ENCODE data around the gene DXO. TPM values are rescaled to one million over a fixed set of nuclear protein-coding genes. Genes with fewer than 3 reads are reported as not detected.
A peak's percentile ranks its signal among the peaks of the same experiment; 100 is the strongest.

DXO gene
- total and polyA plus RNA-seq, 2 donors = 11.8 to 27.3 TPM

GRCh38 chr6:31952140-31952805 lies 19.7 kb downstream of the DXO start:
- peaks cover 49 to 61% of the 10 kb centered on the region in 2 donors for H3K36me3 ChIP-seq (ENCODE audit: control insufficient read depth in 2 of 2, insufficient read depth in 2 of 2, low read length in 1 of 2)
- no peak overlapping the region for H3K27ac ChIP-seq (ENCODE audit: low read depth in 1 of 2, low read length in 1 of 2)
- no peaks in the 10 kb centered on the region for H3K4me1 ChIP-seq (ENCODE audit: control insufficient read depth in 2 of 2, insufficient read depth in 2 of 2, low read length in 2 of 2)
- no peaks in the 10 kb centered on the region for H3K27me3 ChIP-seq (ENCODE audit: control insufficient read depth in 2 of 2, insufficient read depth in 1 of 2, low read length in 1 of 2)
- WGBS = 91% methylated on average over 5 of the region's 5 CpGs
- H3K9me3 ChIP-seq (ENCODE audit: control insufficient read depth in 2 of 2, insufficient read depth in 1 of 2, low read length in 1 of 2) = peaks cover 0 to 4% of the 10 kb centered on the region in 2 donors
- DNase-seq (ENCODE audit: low read depth in 6 of 9, low spot score in 9 of 9) = peak in 1 of 9 donors; percentile 25
- H3K4me3 ChIP-seq (ENCODE audit: low read length in 2 of 2) = no peak overlapping the region

- H3K9me3 ChIP-seq (ENCODE audit: control insufficient read depth in 2 of 2, insufficient read depth in 1 of 2, low read length in 1 of 2) = peaks cover 0 to 4% of the 10 kb centered on the region in 2 donors
- H3K4me3 ChIP-seq (ENCODE audit: low read length in 2 of 2) = no peak overlapping the region
Measured at GRCh38 chr6:31949926-31950548, 21.9 kb downstream of the DXO start.

GRCh38 chr6:31948753-31949413 lies 23.1 kb downstream of the DXO start:
- H3K9me3 ChIP-seq (ENCODE audit: control insufficient read depth in 2 of 2, insufficient read depth in 1 of 2, low read length in 1 of 2) = no peaks in the 10 kb centered on the region
- peaks cover 0 to 18% of the 10 kb centered on the region in 2 donors for H3K4me1 ChIP-seq (ENCODE audit: control insufficient read depth in 2 of 2, insufficient read depth in 2 of 2, low read length in 2 of 2)
- no peak overlapping the region for H3K27ac ChIP-seq (ENCODE audit: low read depth in 1 of 2, low read length in 1 of 2)
- H3K27me3 ChIP-seq (ENCODE audit: control insufficient read depth in 2 of 2, insufficient read depth in 1 of 2, low read length in 1 of 2) = peaks cover 0 to 24% of the 10 kb centered on the region in 2 donors
- H3K4me3 ChIP-seq (ENCODE audit: low read length in 2 of 2) = no peak overlapping the region
- WGBS = 95% methylated on average over 6 of the region's 6 CpGs
- no peak for DNase-seq (ENCODE audit: low read depth in 6 of 9, low spot score in 9 of 9)
- peaks cover 25 to 31% of the 10 kb centered on the region in 2 donors for H3K36me3 ChIP-seq (ENCODE audit: control insufficient read depth in 2 of 2, insufficient read depth in 2 of 2, low read length in 1 of 2)

More at GRCh38 chr6:31949926-31950548, 21.9 kb downstream of the DXO start:
- Histone ChIP-seq H3K4me1 (ENCODE audit: control insufficient read depth in 2 of 2, insufficient read depth in 2 of 2, low read length in 2 of 2) (peaks cover 0 to 13% of the 10 kb centered on the region in 2 donors), H3K36me3 (ENCODE audit: control insufficient read depth in 2 of 2, insufficient read depth in 2 of 2, low read length in 1 of 2) (peaks cover 37 to 43% of the 10 kb centered on the region in 2 donors), H3K27me3 (ENCODE audit: control insufficient read depth in 2 of 2, insufficient read depth in 1 of 2, low read length in 1 of 2) (peaks cover 0 to 19% of the 10 kb centered on the region in 2 donors), H3K27ac (ENCODE audit: low read depth in 1 of 2, low read length in 1 of 2) (no peak overlapping the region)
- DNase-seq (ENCODE audit: low read depth in 6 of 9, low spot score in 9 of 9) = no peak
- WGBS = 94% methylated on average over 7 of the region's 7 CpGs

- peaks cover 20 to 25% of the 10 kb centered on the region in 2 donors for H3K36me3 ChIP-seq (ENCODE audit: control insufficient read depth in 2 of 2, insufficient read depth in 2 of 2, low read length in 1 of 2)
- no peaks in the 10 kb centered on the region for H3K9me3 ChIP-seq (ENCODE audit: control insufficient read depth in 2 of 2, insufficient read depth in 1 of 2, low read length in 1 of 2)
- DNase-seq (ENCODE audit: low read depth in 6 of 9, low spot score in 9 of 9) = no peak
- no peak overlapping the region for H3K4me3 ChIP-seq (ENCODE audit: low read length in 2 of 2)
- H3K4me1 ChIP-seq (ENCODE audit: control insufficient read depth in 2 of 2, insufficient read depth in 2 of 2, low read length in 2 of 2) = peaks cover 0 to 18% of the 10 kb centered on the region in 2 donors
- H3K27me3 ChIP-seq (ENCODE audit: control insufficient read depth in 2 of 2, insufficient read depth in 1 of 2, low read length in 1 of 2) = peaks cover 0 to 27% of the 10 kb centered on the region in 2 donors
- WGBS = 78% methylated on average over 5 of the region's 5 CpGs
- no peak overlapping the region for H3K27ac ChIP-seq (ENCODE audit: low read depth in 1 of 2, low read length in 1 of 2)
Measured at GRCh38 chr6:31948306-31948705, 23.6 kb downstream of the DXO start.

- H3K4me3 ChIP-seq (ENCODE audit: low read length in 2 of 2) = no peak overlapping the region
- no peak for DNase-seq (ENCODE audit: low read depth in 6 of 9, low spot score in 9 of 9)
- no peaks in the 10 kb centered on the region for H3K9me3 ChIP-seq (ENCODE audit: control insufficient read depth in 2 of 2, insufficient read depth in 1 of 2, low read length in 1 of 2)
- H3K36me3 ChIP-seq (ENCODE audit: control insufficient read depth in 2 of 2, insufficient read depth in 2 of 2, low read length in 1 of 2) = peaks cover 15 to 21% of the 10 kb centered on the region in 2 donors
- peaks cover 0 to 18% of the 10 kb centered on the region in 2 donors for H3K4me1 ChIP-seq (ENCODE audit: control insufficient read depth in 2 of 2, insufficient read depth in 2 of 2, low read length in 2 of 2)
- 93% methylated on average over 4 of the region's 4 CpGs for WGBS
- peaks cover 0 to 31% of the 10 kb centered on the region in 2 donors for H3K27me3 ChIP-seq (ENCODE audit: control insufficient read depth in 2 of 2, insufficient read depth in 1 of 2, low read length in 1 of 2)
- no peak overlapping the region for H3K27ac ChIP-seq (ENCODE audit: low read depth in 1 of 2, low read length in 1 of 2)
Measured at GRCh38 chr6:31947864-31948263, 24.1 kb downstream of the DXO start.

- H3K9me3 ChIP-seq (ENCODE audit: control insufficient read depth in 2 of 2, insufficient read depth in 1 of 2, low read length in 1 of 2) = no peaks in the 10 kb centered on the region
- peaks cover 0 to 18% of the 10 kb centered on the region in 2 donors for H3K4me1 ChIP-seq (ENCODE audit: control insufficient read depth in 2 of 2, insufficient read depth in 2 of 2, low read length in 2 of 2)
- no peak for DNase-seq (ENCODE audit: low read depth in 6 of 9, low spot score in 9 of 9)
- H3K27me3 ChIP-seq (ENCODE audit: control insufficient read depth in 2 of 2, insufficient read depth in 1 of 2, low read length in 1 of 2) = peaks cover 0 to 37% of the 10 kb centered on the region in 2 donors
- no peak overlapping the region for H3K27ac ChIP-seq (ENCODE audit: low read depth in 1 of 2, low read length in 1 of 2)
- H3K4me3 ChIP-seq (ENCODE audit: low read length in 2 of 2) = no peak overlapping the region
- peaks cover 12 to 14% of the 10 kb centered on the region in 2 donors for H3K36me3 ChIP-seq (ENCODE audit: control insufficient read depth in 2 of 2, insufficient read depth in 2 of 2, low read length in 1 of 2)
- WGBS = 95% methylated on average over 24 of the region's 24 CpGs
Measured at GRCh38 chr6:31947070-31947675, 24.8 kb downstream of the DXO start.

- no peak for DNase-seq (ENCODE audit: low read depth in 6 of 9, low spot score in 9 of 9)
- Histone ChIP-seq H3K4me1 (ENCODE audit: control insufficient read depth in 2 of 2, insufficient read depth in 2 of 2, low read length in 2 of 2) (peaks cover 0 to 18% of the 10 kb centered on the region in 2 donors), H3K27me3 (ENCODE audit: control insufficient read depth in 2 of 2, insufficient read depth in 1 of 2, low read length in 1 of 2) (peaks cover 0 to 37% of the 10 kb centered on the region in 2 donors), H3K27ac (ENCODE audit: low read depth in 1 of 2, low read length in 1 of 2) (peak overlapping the region; percentile 43 to 71), H3K4me3 (ENCODE audit: low read length in 2 of 2) (peak overlapping the region in 1 of 2 donors; percentile 5), H3K36me3 (ENCODE audit: control insufficient read depth in 2 of 2, insufficient read depth in 2 of 2, low read length in 1 of 2) (peaks cover 4 to 7% of the 10 kb centered on the region in 2 donors), H3K9me3 (ENCODE audit: control insufficient read depth in 2 of 2, insufficient read depth in 1 of 2, low read length in 1 of 2) (no peaks in the 10 kb centered on the region)
- WGBS = 84% methylated on average over 11 of the region's 11 CpGs
Measured at GRCh38 chr6:31946370-31946885, 25.5 kb downstream of the DXO start.

- WGBS = 70% methylated on average over 11 of the region's 11 CpGs
- no peaks in the 10 kb centered on the region for H3K9me3 ChIP-seq (ENCODE audit: control insufficient read depth in 2 of 2, insufficient read depth in 1 of 2, low read length in 1 of 2)
- H3K4me1 ChIP-seq (ENCODE audit: control insufficient read depth in 2 of 2, insufficient read depth in 2 of 2, low read length in 2 of 2) = peaks cover 0 to 18% of the 10 kb centered on the region in 2 donors
- peak within 1 kb of the TSS; percentile 71 to 79 for H3K27ac ChIP-seq (ENCODE audit: low read depth in 1 of 2, low read length in 1 of 2)
- peak in 1 of 9 donors; percentile 24 for DNase-seq (ENCODE audit: low read depth in 6 of 9, low spot score in 9 of 9)
- H3K36me3 ChIP-seq (ENCODE audit: control insufficient read depth in 2 of 2, insufficient read depth in 2 of 2, low read length in 1 of 2) = peaks cover 0 to under 1% of the 10 kb centered on the region in 2 donors
- H3K27me3 ChIP-seq (ENCODE audit: control insufficient read depth in 2 of 2, insufficient read depth in 1 of 2, low read length in 1 of 2) = peaks cover 0 to 39% of the 10 kb centered on the region in 2 donors
- peak within 1 kb of the TSS in 1 of 2 donors; percentile 5 for H3K4me3 ChIP-seq (ENCODE audit: low read length in 2 of 2)
Measured at GRCh38 chr6:31945507-31946369, 26.2 kb downstream of the DXO start, which contains the start of gene CFB. TSS of gene CFB (plus strand) at chr6:31946095. CDS start at chr6:31946222, 127 bp downstream.

All from thymus (tissue), 11 donors.